Activated CD8-positive, alpha-beta T cell treated with anti-CD3 and anti-CD28 coated beads for 36 hours (primary cell): ENCODE measurements around the gene TSC2. TPM values are rescaled to one million over a fixed set of nuclear protein-coding genes. Genes with fewer than 3 reads are reported as not detected.

Experiments
- ATAC-seq: fragments of 200-7000 bp; cut with Tn5 transposase; one replicate; pipeline ENCODE4 v1.10.0; 2021; ENCODE audit warnings: mild to moderate bottlenecking, moderate library complexity
- CTCF ChIA-PET: fragments of 350-600 bp; sonication (Branson Sonifier 250); formaldehyde crosslinking; loops from one replicate; lab custom pipeline; 2021; ENCODE audit warnings: antibody characterized with exemption; lab: Charles Lee
- POLR2A ChIA-PET: fragments of 350-600 bp; sonication (Branson Sonifier 250); formaldehyde crosslinking; loops from one replicate; lab custom pipeline; 2021; ENCODE audit warnings: antibody characterized with exemption; lab: Charles Lee
- DNase-seq: peaks from one replicate; pipeline ENCODE4 v3.0.0-alpha.2; 2020
- H3K27ac Mint-ChIP-seq: one replicate; pipeline ENCODE4 v1.8.0; 2021; ENCODE audit warnings: mild to moderate bottlenecking, mixed read lengths
- H3K27me3 Mint-ChIP-seq: one replicate; pipeline ENCODE4 v1.8.0; 2021; ENCODE audit warnings: mixed read lengths
- H3K36me3 Mint-ChIP-seq: one replicate; pipeline ENCODE4 v1.8.0; 2021; ENCODE audit warnings: low read depth, mixed read lengths
- H3K4me1 Mint-ChIP-seq: one replicate; pipeline ENCODE4 v1.8.0; 2021; ENCODE audit warnings: low read depth, mixed read lengths
- H3K4me3 Mint-ChIP-seq: one replicate; pipeline ENCODE4 v1.8.0; 2021; ENCODE audit warnings: mild to moderate bottlenecking, moderate library complexity, mixed read lengths
- H3K9me3 Mint-ChIP-seq: one replicate; pipeline ENCODE4 v1.8.0; 2021; ENCODE audit warnings: mixed read lengths
- CTCF ChIP-seq: fragments of 200-600 bp; IDR thresholded peaks from one replicate; pipeline ENCODE4 v1.8.0; 2022; ENCODE audit warnings: antibody characterized with exemption, mild to moderate bottlenecking
- intact Hi-C: fragments of 100-400 bp; cut with micrococcal nuclease; formaldehyde crosslinking; loops from one replicate; pipeline ENCODE4 v1.10.0; 2022
- total RNA-seq, 2 experiments: library from RNA; stranded (reverse); gene quantifications; one replicate each; pipeline ENCODE4 v1.2.3, GENCODE V29; 2021

Gene TSC2
- total RNA-seq, 2 experiments from 2014 or later: 54.4 to 57.3 TPM

- ATAC-seq: peak; percentile 27
- intact Hi-C loops: no loop called here
- Mint-ChIP-seq H3K9me3 (no peaks in the 10 kb centered on the region), H3K4me3 (no peak overlapping the region), H3K36me3 (peaks cover 6% of the 10 kb centered on the region), H3K4me1 (no peaks in the 10 kb centered on the region), H3K27me3 (no peaks in the 10 kb centered on the region), H3K27ac (no peak overlapping the region)
- no peak for TF ChIP-seq CTCF
- ChIA-PET CTCF (interaction anchor here (1.2 to 2.2 kb wide), 3 partner anchors 9 to 34 kb away, joined by 3 to 9 read pairs (median 4); partner anchors contain the start of genes NTHL1 and TSC2), POLR2A (interaction anchor here (0.9 kb wide), 1 partner anchor 17 kb away, joined by 4 read pairs; no protein-coding TSS in a partner anchor)
- DNase-seq: no peak
Observed at GRCh38 chr16:2056077-2056476, 8.3 kb downstream of the TSC2 start.

- ATAC-seq: peak; percentile 47
- CTCF ChIA-PET: interaction anchor here (1.2 to 2.2 kb wide), 4 partner anchors 10 to 84 kb away, joined by 3 to 9 read pairs (median 5); partner anchors contain the start of genes NTHL1 and TSC2
- H3K27me3 Mint-ChIP-seq: no peaks in the 10 kb centered on the region
- TF ChIP-seq CTCF: no peak
- POLR2A ChIA-PET: interaction anchor here (0.7 to 0.9 kb wide), 2 partner anchors 17 to 588 kb away, joined by 3 to 4 read pairs; no protein-coding TSS in a partner anchor
- intact Hi-C loops: no loop called here
- DNase-seq: peak; percentile 15
- H3K27ac Mint-ChIP-seq: no peak overlapping the region
- H3K9me3 Mint-ChIP-seq: no peaks in the 10 kb centered on the region
- no peaks in the 10 kb centered on the region for H3K4me1 Mint-ChIP-seq
- H3K4me3 Mint-ChIP-seq: no peak overlapping the region
- H3K36me3 Mint-ChIP-seq: peaks cover 6% of the 10 kb centered on the region
Observed at GRCh38 chr16:2056681-2057407, 9.1 kb downstream of the TSC2 start.

- H3K4me1 Mint-ChIP-seq: no peaks in the 10 kb centered on the region
- ATAC-seq (no peak), DNase-seq (no peak)
- intact Hi-C loops: no loop called here
- TF ChIP-seq CTCF: no peak
- H3K9me3 Mint-ChIP-seq: no peaks in the 10 kb centered on the region
- peaks cover 6% of the 10 kb centered on the region for H3K36me3 Mint-ChIP-seq
- no peaks in the 10 kb centered on the region for H3K27me3 Mint-ChIP-seq
- no peak overlapping the region for H3K4me3 Mint-ChIP-seq
- POLR2A ChIA-PET: interaction anchor here (0.7 kb wide), 1 partner anchor 589 kb away, joined by 3 read pairs; no protein-coding TSS in a partner anchor
- CTCF ChIA-PET: interaction anchor here (2.1 kb wide), 1 partner anchor 83 kb away, joined by 6 read pairs; no protein-coding TSS in a partner anchor
- H3K27ac Mint-ChIP-seq: no peak overlapping the region
Observed at GRCh38 chr16:2057438-2057837, 9.7 kb downstream of the TSC2 start.

- Mint-ChIP-seq H3K36me3 (peaks cover 6% of the 10 kb centered on the region), H3K27ac (no peak overlapping the region), H3K4me3 (no peak overlapping the region), H3K9me3 (no peaks in the 10 kb centered on the region), H3K4me1 (no peaks in the 10 kb centered on the region), H3K27me3 (no peaks in the 10 kb centered on the region)
- ATAC-seq (no peak), DNase-seq (no peak)
- intact Hi-C loops: no loop called here
- CTCF ChIA-PET: interaction anchor here (2.1 kb wide), 1 partner anchor 82 kb away, joined by 6 read pairs; no protein-coding TSS in a partner anchor
- POLR2A ChIA-PET: no interaction called here
- TF ChIP-seq CTCF: no peak
Observed at GRCh38 chr16:2058420-2058819, 10.6 kb downstream of the TSC2 start.

GRCh38 chr16:2058872-2059271 lies 11.1 kb downstream of the TSC2 start:
- Mint-ChIP-seq H3K27me3 (no peaks in the 10 kb centered on the region), H3K9me3 (no peaks in the 10 kb centered on the region), H3K4me3 (no peak overlapping the region), H3K36me3 (peaks cover 1% of the 10 kb centered on the region), H3K27ac (no peak overlapping the region), H3K4me1 (no peaks in the 10 kb centered on the region)
- POLR2A ChIA-PET: interaction anchor here (0.7 kb wide), 1 partner anchor 130 kb away, joined by 3 read pairs; no protein-coding TSS in a partner anchor
- no peak for DNase-seq
- CTCF ChIA-PET: interaction anchor here (0.7 to 2.1 kb wide), 2 partner anchors 82 to 188 kb away, joined by 3 to 6 read pairs; no protein-coding TSS in a partner anchor
- intact Hi-C loops: no loop called here
- TF ChIP-seq CTCF: no peak
- no peak for ATAC-seq
